AG04449 (cell line): ENCODE measurements around the gene NUP62CL.
"Not testable (repeated sequence)": the region's sequence is repeated elsewhere in the genome, so short reads cannot be mapped to it uniquely, and the experiment has no call there.

ENCODE experiments used
- CTCF ChIA-PET: fragments of 350-600 bp; formaldehyde crosslinking; extraction: SDS; loops from one replicate; lab custom pipeline; 2021; ENCODE audit warnings: antibody characterized with exemption; lab: Yijun Ruan, JAX
- POLR2A ChIA-PET: fragments of 400-600, 350-600 bp; formaldehyde crosslinking; extraction: SDS; loops from one replicate; lab custom pipeline; 2020; ENCODE audit warnings: antibody characterized with exemption, inconsistent platforms; lab: Yijun Ruan, JAX
- DNase-seq: peaks from one replicate; pipeline ENCODE4 v3.0.0-alpha.2; 2010; ENCODE audit warnings: low read depth, low spot score
- H3K4me3 ChIP-seq: 2 replicates; pipeline ENCODE4 v1.5.1; 2011; ENCODE audit warnings: low read depth, mild to moderate bottlenecking, control low read depth, low read length
- CTCF ChIP-seq: IDR thresholded peaks from one replicate; pipeline ENCODE4 v1.5.1; 2011; ENCODE audit warnings: mild to moderate bottlenecking, moderate library complexity, low read length, control low read depth, inconsistent platforms; ENCODE audit not compliant: insufficient read depth; ENCODE audit errors: missing control alignments

NUP62CL gene

DNA sequence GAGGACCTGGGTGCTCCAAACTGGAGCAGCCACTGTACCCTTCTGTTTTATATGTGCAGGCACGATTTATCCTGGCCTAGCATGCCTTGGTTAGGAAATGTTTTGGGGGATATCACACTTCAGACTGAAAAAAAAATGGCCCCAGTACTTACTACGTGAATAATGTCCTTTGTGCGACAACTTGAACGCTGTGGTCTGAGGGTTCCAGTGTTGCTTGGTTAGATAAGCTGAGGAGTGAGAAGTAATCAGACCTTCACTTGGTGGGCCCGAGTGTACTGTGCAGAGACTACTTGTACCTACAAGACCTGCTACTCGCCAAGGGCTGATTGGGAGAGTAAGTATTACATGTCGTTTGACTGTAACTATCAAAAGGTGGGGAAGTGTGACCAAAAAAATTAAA is 856 bp upstream of the NUP62CL start:
- H3K4me3 ChIP-seq, result no peak overlapping the region
- CTCF ChIA-PET, result no interaction called here
- TF ChIP-seq CTCF, result no peak
- no peak for DNase-seq
- POLR2A ChIA-PET, result no interaction called here

DNA sequence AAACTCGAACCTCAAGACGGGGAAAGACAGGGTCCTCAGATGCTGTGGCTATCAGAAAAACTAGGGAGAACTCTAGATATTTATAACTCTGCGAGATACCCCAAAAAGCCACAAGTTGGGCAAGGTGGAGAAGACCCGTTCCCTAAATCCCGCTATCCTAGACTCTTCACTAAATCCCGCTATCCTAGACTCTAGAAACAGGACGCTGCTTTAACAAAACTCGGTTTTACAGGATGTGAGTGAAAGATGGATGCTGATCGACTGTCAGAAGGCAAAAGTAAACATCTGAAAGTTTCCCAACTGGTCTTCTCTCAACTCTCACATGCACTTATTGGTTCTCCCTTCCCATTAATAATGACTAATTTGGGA is 448 bp upstream of the NUP62CL start:
- no peak for TF ChIP-seq CTCF
- DNase-seq, result no peak
- no peak overlapping the region; the same call in 1 of the 2 replicates for H3K4me3 ChIP-seq
- ChIA-PET CTCF (no interaction called here), POLR2A (no interaction called here)

DNA sequence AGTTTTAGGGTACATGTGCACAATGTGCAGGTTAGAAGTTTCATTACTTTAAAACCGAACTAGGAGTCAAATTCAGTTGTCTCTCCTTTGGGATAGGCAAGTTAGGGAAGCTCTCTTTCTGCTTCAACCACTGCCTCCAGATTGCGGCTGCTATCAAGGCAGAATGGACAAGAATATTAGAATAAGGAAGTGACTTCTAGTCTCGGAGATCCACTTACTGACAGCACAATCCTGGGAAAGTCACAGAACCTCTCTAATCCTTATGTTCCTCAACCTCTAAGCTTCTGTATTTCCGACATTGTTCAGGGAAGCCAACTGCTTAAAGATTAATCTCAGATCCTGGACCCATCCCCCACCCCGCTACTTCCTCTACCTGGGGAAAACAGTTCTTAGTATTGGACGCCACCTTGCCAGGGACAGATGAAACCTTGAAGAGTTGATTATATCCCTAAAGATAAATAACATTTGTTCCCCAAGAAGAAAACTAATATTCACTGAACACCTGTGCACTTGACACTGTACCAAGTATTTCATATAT is 2.1 kb downstream of the NUP62CL start:
- TF ChIP-seq CTCF, result no peak
- no peak for DNase-seq
- no peak overlapping the region for H3K4me3 ChIP-seq
- ChIA-PET POLR2A (no interaction called here), CTCF (no interaction called here)

DNA sequence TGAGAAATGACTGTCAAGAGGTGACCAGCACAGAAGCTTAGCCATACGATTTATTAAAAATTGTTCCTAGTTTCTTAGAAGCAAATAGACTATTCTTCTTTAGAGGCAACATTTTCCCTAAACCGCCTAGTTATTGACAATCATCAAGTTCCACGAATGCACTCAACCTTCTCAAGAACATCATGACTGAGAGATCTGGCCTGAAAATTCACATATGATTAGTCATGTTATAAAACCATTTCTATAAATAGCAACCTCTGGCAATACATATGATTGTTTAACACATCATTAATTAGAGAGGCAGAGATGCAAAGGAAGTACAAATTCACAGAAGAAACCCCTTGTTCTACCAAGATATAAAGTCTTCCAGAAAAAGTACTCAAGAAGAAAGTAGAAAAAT is 6.7 kb downstream of the NUP62CL start:
- CTCF ChIA-PET, result no interaction called here
- H3K4me3 ChIP-seq, result no peak overlapping the region
- no peak for DNase-seq
- no peak for TF ChIP-seq CTCF
- POLR2A ChIA-PET, result no interaction called here

DNA sequence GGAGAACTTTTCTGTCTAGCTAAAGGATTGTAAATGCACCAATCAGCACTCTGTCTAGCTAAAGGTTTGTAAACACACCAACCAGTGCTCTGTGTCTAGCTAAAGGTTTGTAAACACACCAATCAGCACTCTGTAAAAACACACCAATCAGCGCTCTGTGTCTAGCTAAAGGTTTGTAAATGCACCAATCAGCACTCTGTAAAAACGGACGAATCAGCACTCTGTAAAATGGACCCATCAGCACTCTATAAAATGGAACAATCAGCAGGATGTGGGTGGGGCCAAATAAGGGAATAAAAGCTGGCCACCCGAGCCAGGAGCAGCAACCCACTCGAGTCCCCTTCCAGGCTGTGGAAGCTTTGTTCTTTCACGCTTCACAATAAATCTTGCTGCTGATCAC is 8.2 kb downstream of the NUP62CL start:
- CTCF ChIA-PET, DNase-seq, POLR2A ChIA-PET, H3K4me3 ChIP-seq: not testable (repeated sequence)

DNA sequence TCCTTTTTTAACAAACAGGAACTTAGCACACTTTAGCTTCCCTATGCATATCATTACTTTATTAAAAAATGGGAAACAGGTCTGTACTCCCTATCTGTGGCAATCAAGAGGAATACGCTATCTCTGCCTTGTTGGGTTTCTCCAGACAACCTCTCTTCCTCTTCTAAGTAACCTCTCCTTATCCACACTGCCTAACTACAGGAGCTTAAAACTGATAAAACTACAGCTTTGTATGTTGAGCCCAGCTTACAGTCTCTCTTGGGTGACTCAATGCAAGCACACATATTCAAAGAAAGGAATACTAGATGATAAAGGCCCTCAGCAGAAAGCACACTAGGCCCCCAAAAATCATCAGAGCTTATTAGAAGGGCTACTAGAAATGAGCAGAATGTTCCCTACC is 8.9 kb downstream of the NUP62CL start:
- CTCF ChIA-PET, result no interaction called here

More for the DNA sequence above, 8.9 kb downstream of the NUP62CL start:
- no peak for DNase-seq
- POLR2A ChIA-PET, result no interaction called here
- H3K4me3 ChIP-seq, result no peak overlapping the region
- TF ChIP-seq CTCF, result no peak
